HG03280 (cell line): ENCODE data around the gene CA11.

Experiments
- ATAC-seq: cut with Tn5 transposase; IDR thresholded peaks from one replicate; pipeline ENCODE4 v1.9.1; 2021; ENCODE audit warnings: mild to moderate bottlenecking, moderate library complexity; ENCODE audit not compliant: unreplicated experiment

Gene CA11

GRCh38 chr19:48588670-48589401 is 57.2 kb downstream of the CA11 start:
- no peak for ATAC-seq
